Trophoblast cell (in vitro differentiated cells and primary cell): Measurements from ENCODE around the gene CIC.
A peak's percentile ranks its signal among the peaks of the same experiment; 100 is the strongest.

Source experiments
- DNase-seq, 2 donors: peaks; one replicate each; pipeline ENCODE4 v3.0.0-alpha.2; 2016
- H2AFZ ChIP-seq: 2 replicates; pipeline ENCODE4 v1.6.1; 2013; ENCODE audit warnings: low read length, moderate library complexity, mild to moderate bottlenecking; ENCODE audit not compliant: insufficient read depth, poor library complexity
- H2AK5ac ChIP-seq: 2 replicates; pipeline ENCODE4 v1.6.1; 2013; ENCODE audit warnings: mild to moderate bottlenecking, low read length
- H2BK120ac ChIP-seq: 2 replicates; pipeline ENCODE4 v1.6.1; 2013; ENCODE audit warnings: low read length, mild to moderate bottlenecking, moderate library complexity; ENCODE audit not compliant: insufficient read depth, poor library complexity
- H2BK12ac ChIP-seq: 2 replicates; pipeline ENCODE4 v1.6.1; 2013; ENCODE audit warnings: mild to moderate bottlenecking, low read length, moderate library complexity
- H2BK5ac ChIP-seq: 2 replicates; pipeline ENCODE4 v1.6.1; 2013; ENCODE audit warnings: low read length, low read depth, moderate library complexity, mild to moderate bottlenecking; ENCODE audit not compliant: poor library complexity
- H3K14ac ChIP-seq: 2 replicates; pipeline ENCODE4 v1.6.1; 2013; ENCODE audit warnings: mild to moderate bottlenecking, low read length
- H3K18ac ChIP-seq: 2 replicates; pipeline ENCODE4 v1.6.1; 2013; ENCODE audit warnings: mild to moderate bottlenecking, low read length
- H3K23ac ChIP-seq: 2 replicates; pipeline ENCODE4 v1.6.1; 2013; ENCODE audit warnings: low read length
- H3K27ac ChIP-seq: 2 replicates; pipeline ENCODE4 v1.5.1; 2013; ENCODE audit warnings: low read depth, mild to moderate bottlenecking, inconsistent platforms, low read length, moderate library complexity
- H3K27me3 ChIP-seq: 2 replicates; pipeline ENCODE4 v1.6.1; 2013; ENCODE audit warnings: inconsistent platforms, mild to moderate bottlenecking, low read length, moderate library complexity; ENCODE audit not compliant: insufficient read depth
- H3K36me3 ChIP-seq, 2 experiments: 1 replicate in 1 of 2; 2 replicates in 1 of 2; pipeline ENCODE4 v1.6.1; 2013; ENCODE audit warnings: low read length in 2 of 2, mild to moderate bottlenecking in 2 of 2, moderate library complexity in 1 of 2; ENCODE audit not compliant: insufficient read depth in 2 of 2, control insufficient read depth in 1 of 2
- H3K4ac ChIP-seq: 2 replicates; pipeline ENCODE4 v1.6.1; 2013; ENCODE audit warnings: low read depth, mild to moderate bottlenecking, low read length, moderate library complexity
- H3K4me1 ChIP-seq, 2 experiments: 1 replicate in 1 of 2; 2 replicates in 1 of 2; pipeline ENCODE4 v1.6.1; 2013; ENCODE audit warnings: low read length in 2 of 2, mild to moderate bottlenecking in 2 of 2, moderate library complexity in 1 of 2; ENCODE audit not compliant: insufficient read depth in 2 of 2, control insufficient read depth in 1 of 2
- H3K4me2 ChIP-seq: 2 replicates; pipeline ENCODE4 v1.6.1; 2013; ENCODE audit warnings: inconsistent platforms, mild to moderate bottlenecking, low read length, moderate library complexity
- H3K4me3 ChIP-seq: 2 replicates; pipeline ENCODE4 v1.5.1; 2013; ENCODE audit warnings: mild to moderate bottlenecking, low read depth, low read length, inconsistent platforms
- H3K79me1 ChIP-seq: one replicate; pipeline ENCODE4 v1.6.1; 2013; ENCODE audit warnings: low read length
- H3K79me2 ChIP-seq: 2 replicates; pipeline ENCODE4 v1.6.1; 2013; ENCODE audit warnings: low read length, mild to moderate bottlenecking; ENCODE audit not compliant: control insufficient read depth, insufficient read depth, poor library complexity
- H3K9ac ChIP-seq: 2 replicates; pipeline ENCODE4 v1.6.1; 2013; ENCODE audit warnings: mild to moderate bottlenecking, low read length
- H3K9me3 ChIP-seq: 2 replicates; pipeline ENCODE4 v1.6.1; 2013; ENCODE audit warnings: low read depth, mild to moderate bottlenecking, control low read depth, inconsistent platforms, low read length; ENCODE audit not compliant: insufficient read depth
- H4K12ac ChIP-seq: 2 replicates; pipeline ENCODE4 v1.6.1; 2013; ENCODE audit warnings: low read depth, mild to moderate bottlenecking, low read length, moderate library complexity
- H4K8ac ChIP-seq: 2 replicates; pipeline ENCODE4 v1.6.1; 2013; ENCODE audit warnings: low read depth, mild to moderate bottlenecking, low read length, moderate library complexity
- H4K91ac ChIP-seq: one replicate; pipeline ENCODE4 v1.6.1; 2013; ENCODE audit warnings: low read depth, mild to moderate bottlenecking, low read length, moderate library complexity
- WGBS: extraction: QIAGEN DNeasy Blood & Tissue Kit; methylation state at CpG from one replicate; pipeline ENCODE4 v1.1.7; 2013; ENCODE audit warnings: missing lambda C conversion rate; ENCODE audit not compliant: insufficient read length, insufficient coverage; ENCODE audit errors: extremely low coverage; 5-methylcytosine and 5-hydroxymethylcytosine counted together

Gene CIC

GRCh38 chr19:42343344-42344110 is 74.5 kb downstream of the CIC start:
- H3K79me2 ChIP-seq: no peaks in the 10 kb centered on the region
- no peaks in the 10 kb centered on the region for H3K79me1 ChIP-seq
- peaks cover 0 to 5% of the 10 kb centered on the region in 2 experiments for H3K4me1 ChIP-seq
- DNase-seq: no peak
- no peak overlapping the region for H4K8ac ChIP-seq
- no peak overlapping the region for H3K27ac ChIP-seq
- H3K9ac ChIP-seq: no peak overlapping the region
- no peak overlapping the region for H2BK5ac ChIP-seq
- no peak overlapping the region for H3K4me2 ChIP-seq
- H3K9me3 ChIP-seq: no peaks in the 10 kb centered on the region
- no peak overlapping the region for H3K18ac ChIP-seq
- H3K4ac ChIP-seq: no peak overlapping the region
- H3K14ac ChIP-seq: no peak overlapping the region
- no peak overlapping the region for H2AK5ac ChIP-seq
- no peak overlapping the region for H3K4me3 ChIP-seq
- no peak overlapping the region for H4K12ac ChIP-seq
- no peak overlapping the region for H4K91ac ChIP-seq
- no peaks in the 10 kb centered on the region for H3K27me3 ChIP-seq
- peaks cover 2 to 13% of the 10 kb centered on the region in 2 experiments for H3K36me3 ChIP-seq
- H2BK12ac ChIP-seq: no peak overlapping the region
- no CpG with 5 or more reads among the region's 17 CpGs for WGBS
- no peak overlapping the region for H2AFZ ChIP-seq
- no peak overlapping the region for H3K23ac ChIP-seq
- no peak overlapping the region for H2BK120ac ChIP-seq

GRCh38 chr19:42344336-42344893 is 75.4 kb downstream of the CIC start:
- Histone ChIP-seq H3K4me1 (peaks cover 0 to 5% of the 10 kb centered on the region in 2 experiments), H3K23ac (no peak overlapping the region), H3K4me2 (no peak overlapping the region), H3K9me3 (no peaks in the 10 kb centered on the region), H3K4me3 (peak overlapping the region; percentile 47), H4K8ac (no peak overlapping the region), H3K79me1 (no peaks in the 10 kb centered on the region), H3K27ac (no peak overlapping the region), H2AFZ (no peak overlapping the region), H4K91ac (no peak overlapping the region), H2BK120ac (no peak overlapping the region), H3K4ac (no peak overlapping the region), H3K9ac (no peak overlapping the region), H2BK5ac (no peak overlapping the region), H2AK5ac (no peak overlapping the region), H3K79me2 (no peaks in the 10 kb centered on the region), H3K18ac (no peak overlapping the region), H3K36me3 (peaks cover 2 to 13% of the 10 kb centered on the region in 2 experiments), H4K12ac (no peak overlapping the region), H3K27me3 (no peaks in the 10 kb centered on the region), H2BK12ac (no peak overlapping the region), H3K14ac (no peak overlapping the region)
- no CpG with 5 or more reads among the region's 18 CpGs for WGBS
- DNase-seq: no peak
